Psoas muscle (tissue), 8 donors: Measurements from ENCODE around the gene NOM1. TPM values are rescaled to one million over a fixed set of nuclear protein-coding genes. Genes with fewer than 3 reads are reported as not detected.
A peak's percentile ranks its signal among the peaks of the same experiment; 100 is the strongest.

Experiments
- ATAC-seq, 4 donors: fragments of 200-7000 bp; cut with Tn5 transposase; one replicate each; pipeline ENCODE4 v1.9.1; 2020; ENCODE audit warnings: moderate library complexity in 3 of 4, mild to moderate bottlenecking in 2 of 4
- DNase-seq, 2 donors: peaks; one replicate each; pipeline ENCODE4 v3.0.0-alpha.2; 2020
- H3K27ac ChIP-seq: fragments of 200-600 bp; one replicate; pipeline ENCODE4 v1.8.0; 2022
- H3K27me3 ChIP-seq, 3 donors: fragments of 200-600 bp in 1 of 3; one replicate each; pipeline versions ENCODE4 v1.6.1 to v1.8.0; 2013 to 2022; ENCODE audit warnings: low read length in 2 of 3, mild to moderate bottlenecking in 2 of 3, moderate library complexity in 1 of 3; ENCODE audit not compliant: insufficient read depth in 3 of 3
- H3K36me3 ChIP-seq, 2 donors: fragments of 200-600 bp in 1 of 2; one replicate each; pipeline versions ENCODE4 v1.6.1 to v1.8.0; 2013 to 2022; ENCODE audit warnings: low read depth in 1 of 2, mild to moderate bottlenecking in 1 of 2, moderate library complexity in 1 of 2; ENCODE audit not compliant: insufficient read depth in 1 of 2
- H3K4me1 ChIP-seq: fragments of 200-600 bp; one replicate; pipeline ENCODE4 v1.8.0; 2022
- H3K4me3 ChIP-seq: fragments of 200-600 bp; one replicate; pipeline ENCODE4 v1.8.0; 2022; ENCODE audit warnings: mild to moderate bottlenecking
- H3K9me3 ChIP-seq: fragments of 200-600 bp; one replicate; pipeline ENCODE4 v1.8.0; 2022
- WGBS, 3 donors: extraction: QIAGEN DNeasy Blood & Tissue Kit; methylation state at CpG; one replicate each; pipeline versions ENCODE4 v1.1.6 to v1.1.7; 2013; 5-methylcytosine and 5-hydroxymethylcytosine counted together
- intact Hi-C, 2 donors: fragments of 100-400 bp; cut with DNase I; formaldehyde crosslinking; loops; one replicate each; pipeline versions ENCODE4 v1.11.0 to v1.14.2; 2022
- polyA plus RNA-seq, 3 donors: library from polyadenylated mRNA; stranded (reverse); fragments of 200-250 nt; gene quantifications; one replicate each; pipeline ENCODE4 v1.2.3, GENCODE V29; 2013
- total RNA-seq, 4 donors: library from RNA; stranded (reverse); fragmentation: NEBNext Ultra II Directional in 2 of 4; extraction: Animal tissue kit (Norgen Biotek cat#: 25700) in 2 of 4; gene quantifications; one replicate each; pipeline versions ENCODE4 v1.2.1 to v1.2.4, GENCODE V29; 2021 to 2023
- TF ChIP-seq, protein P1 (sequence below): fragments of 200-600 bp; IDR thresholded peaks from one replicate; pipeline ENCODE4 v1.8.0; 2022; ENCODE audit warnings: antibody characterized with exemption
- donor health status: healthy with polysubstance abuse.
- donor health status: DM: no; HTN: no; CAD: no; lungs with moderate emphysema.
- donor health status: Bipolar disorder and iron deficiency.
- donor health status: healthy.
- donor health status: DM: yes; HTN: yes; CAD: no.
- donor health status: DM: no; HTN: no; CAD: no.
- donor health status: DM: no; HTN: no; CAD: no.
- donor health status: DM: yes; HTN: yes; CAD: no.

The NOM1 gene
- total and polyA plus RNA-seq, 7 donors, result 8.2 to 20.5 (median 14.7) TPM

GRCh38 chr7:157019718-157020451 is 70.4 kb downstream of the NOM1 start:
- intact Hi-C loops, result no loop called here
- DNase-seq (no peak), ATAC-seq (no peak)
- Histone ChIP-seq H3K27me3 (peaks cover 0 to 98% (median 68%) of the 10 kb centered on the region in 3 donors), H3K4me1 (peaks cover 20% of the 10 kb centered on the region), H3K4me3 (no peak overlapping the region), H3K27ac (no peak overlapping the region), H3K9me3 (no peaks in the 10 kb centered on the region), H3K36me3 (no peaks in the 10 kb centered on the region)
- TF ChIP-seq, protein P1, sequence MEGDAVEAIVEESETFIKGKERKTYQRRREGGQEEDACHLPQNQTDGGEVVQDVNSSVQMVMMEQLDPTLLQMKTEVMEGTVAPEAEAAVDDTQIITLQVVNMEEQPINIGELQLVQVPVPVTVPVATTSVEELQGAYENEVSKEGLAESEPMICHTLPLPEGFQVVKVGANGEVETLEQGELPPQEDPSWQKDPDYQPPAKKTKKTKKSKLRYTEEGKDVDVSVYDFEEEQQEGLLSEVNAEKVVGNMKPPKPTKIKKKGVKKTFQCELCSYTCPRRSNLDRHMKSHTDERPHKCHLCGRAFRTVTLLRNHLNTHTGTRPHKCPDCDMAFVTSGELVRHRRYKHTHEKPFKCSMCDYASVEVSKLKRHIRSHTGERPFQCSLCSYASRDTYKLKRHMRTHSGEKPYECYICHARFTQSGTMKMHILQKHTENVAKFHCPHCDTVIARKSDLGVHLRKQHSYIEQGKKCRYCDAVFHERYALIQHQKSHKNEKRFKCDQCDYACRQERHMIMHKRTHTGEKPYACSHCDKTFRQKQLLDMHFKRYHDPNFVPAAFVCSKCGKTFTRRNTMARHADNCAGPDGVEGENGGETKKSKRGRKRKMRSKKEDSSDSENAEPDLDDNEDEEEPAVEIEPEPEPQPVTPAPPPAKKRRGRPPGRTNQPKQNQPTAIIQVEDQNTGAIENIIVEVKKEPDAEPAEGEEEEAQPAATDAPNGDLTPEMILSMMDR, result no peak
- 8 to 9% (median 8%) methylated on average over 25 of the region's 25 CpGs for WGBS, 3 donors

GRCh38 chr7:157020514-157021070 is 71.1 kb downstream of the NOM1 start:
- DNase-seq (no peak), ATAC-seq (no peak)
- Histone ChIP-seq H3K9me3 (no peaks in the 10 kb centered on the region), H3K36me3 (no peaks in the 10 kb centered on the region), H3K27ac (no peak overlapping the region), H3K27me3 (peaks cover 0 to 98% (median 66%) of the 10 kb centered on the region in 3 donors), H3K4me1 (peaks cover 20% of the 10 kb centered on the region), H3K4me3 (peak overlapping the region; percentile 53)
- intact Hi-C loops, result no loop called here
- 6 to 7% (median 6%) methylated on average over 27 to 38 of the region's 38 CpGs for WGBS, 3 donors
- TF ChIP-seq, protein P1, result no peak

DNA sequence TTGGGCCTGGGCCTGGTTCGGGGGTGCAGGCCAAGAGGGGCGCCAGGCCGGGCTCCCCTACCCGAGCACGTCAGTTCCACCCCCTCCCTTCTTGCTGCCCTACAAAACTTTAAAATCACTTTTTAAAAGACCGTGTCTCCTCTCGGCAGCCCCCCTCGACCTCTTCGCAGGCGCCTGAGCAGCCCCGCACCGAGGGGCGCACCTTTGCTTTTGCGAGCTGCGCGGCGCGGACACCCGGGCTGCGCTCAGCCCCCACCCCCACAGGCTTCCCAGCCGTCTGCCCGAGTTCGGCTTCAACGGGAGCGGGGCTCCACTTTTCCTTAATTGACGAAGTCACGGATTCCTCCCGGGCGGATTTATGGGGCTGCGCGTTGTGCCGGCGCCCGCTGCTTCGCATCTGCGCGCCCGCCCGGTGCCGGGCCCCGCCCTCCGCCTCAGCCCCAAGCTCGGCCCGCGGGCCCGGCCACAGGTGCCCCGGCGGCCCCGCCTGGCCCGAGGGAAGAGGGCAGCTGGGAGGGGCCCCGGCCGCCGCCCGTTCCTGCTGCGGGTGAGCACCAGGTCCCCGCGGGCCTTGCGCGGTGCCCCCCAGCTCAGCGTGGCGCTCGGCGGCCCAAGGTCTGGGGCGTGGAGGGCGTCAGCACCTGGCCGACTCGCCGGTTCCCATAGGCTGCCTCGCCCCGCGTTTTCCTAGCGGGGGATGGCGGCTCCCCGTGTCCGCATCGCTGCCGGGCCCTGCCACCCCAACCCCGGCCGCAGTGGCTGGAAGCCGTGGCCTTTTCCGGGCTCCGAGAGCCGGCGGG is 71.8 kb downstream of the NOM1 start:
- H3K27me3 ChIP-seq, result peaks cover 0 to 97% (median 62%) of the 10 kb centered on the region in 3 donors
- no peaks in the 10 kb centered on the region for H3K9me3 ChIP-seq
- H3K36me3 ChIP-seq, result no peaks in the 10 kb centered on the region
- H3K4me3 ChIP-seq, result peak overlapping the region; percentile 53
- ATAC-seq (peak in 1 of 4 donors; percentile 23), DNase-seq (no peak)
- intact Hi-C loops, result no loop called here
- WGBS, 3 donors, result 1 to 2% (median 2%) methylated on average over 52 to 84 of the region's 84 CpGs
- no peak overlapping the region for H3K27ac ChIP-seq
- peaks cover 20% of the 10 kb centered on the region for H3K4me1 ChIP-seq
- TF ChIP-seq, protein P1, result no peak

- Histone ChIP-seq H3K4me1 (peaks cover 20% of the 10 kb centered on the region), H3K9me3 (no peaks in the 10 kb centered on the region), H3K27me3 (peaks cover 0 to 93% (median 58%) of the 10 kb centered on the region in 3 donors), H3K27ac (no peak overlapping the region), H3K4me3 (peak overlapping the region; percentile 53), H3K36me3 (no peaks in the 10 kb centered on the region)
- ATAC-seq (no peak), DNase-seq (no peak)
- intact Hi-C loops, result no loop called here
- WGBS, 3 donors, result 2 to 5% (median 4%) methylated on average over 30 of the region's 30 CpGs
- TF ChIP-seq, protein P1, result no peak
Observed at GRCh38 chr7:157021871-157022680, 72.6 kb downstream of the NOM1 start.

Other genes starting within 250 kb of the NOM1 start
- 10 to 100 TPM; 21.7 to 33.3 (median 27.9) TPM for gene LMBR1, start 56.5 kb upstream of the NOM1 start, total RNA-seq
- gene LMBR1, start 56.5 kb upstream of the NOM1 start, polyA plus RNA-seq, result 10 to 100 TPM in 2 of 3 donors, 1 to 10 TPM in 1; 6.4 to 12.3 (median 10.7) TPM
- gene MNX1, start 61.0 kb downstream of the NOM1 start, total RNA-seq, result not detected
- gene MNX1, start 61.0 kb downstream of the NOM1 start, polyA plus RNA-seq, result not detected
- gene UBE3C, start 189.2 kb downstream of the NOM1 start, total RNA-seq, result 10 to 100 TPM; 51.7 to 69.7 (median 60.5) TPM
- 10 to 100 TPM; 31.9 to 94.2 (median 45.1) TPM for gene UBE3C, start 189.2 kb downstream of the NOM1 start, polyA plus RNA-seq